Measurements from ENCODE around the gene AKIRIN2.

DNA sequence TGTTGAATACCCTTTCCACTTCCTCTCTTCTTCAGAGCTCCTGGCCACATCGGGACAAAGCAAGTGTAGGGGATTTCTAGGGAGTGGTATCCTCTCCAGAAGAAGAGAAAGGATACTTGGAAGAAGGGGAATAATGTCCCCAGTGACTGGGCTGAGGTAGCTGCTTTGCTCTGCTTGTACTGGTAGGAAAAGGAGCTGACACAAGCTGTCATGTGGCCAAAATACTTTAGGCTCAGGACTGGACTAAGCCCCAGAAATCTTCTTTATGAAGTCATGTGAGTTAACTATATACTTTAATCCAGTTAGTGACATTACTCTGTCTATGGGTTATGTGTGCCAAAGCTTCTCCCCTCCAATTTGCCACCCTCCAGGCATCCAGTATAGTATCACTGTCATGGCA is 40.5 kb downstream of the AKIRIN2 start:
- TF ChIP-seq ZNF274 (IDR thresholded peaks at IDR 0.05; ENCODE audit: low read depth, low read length) (no peak), YY1 (IDR thresholded peaks at IDR 0.05; ENCODE audit: insufficient read depth, insufficient read length) (no peak), SUZ12 (IDR thresholded peaks at IDR 0.05; ENCODE audit: extremely low read depth, insufficient read depth, insufficient read length) (no peak)
